HG03139 (cell line): Measurements from ENCODE around the gene RAB31.

Experiments
- ATAC-seq: cut with Tn5 transposase; IDR thresholded peaks from one replicate; pipeline ENCODE4 v1.9.1; 2021; ENCODE audit not compliant: unreplicated experiment

Gene RAB31

DNA sequence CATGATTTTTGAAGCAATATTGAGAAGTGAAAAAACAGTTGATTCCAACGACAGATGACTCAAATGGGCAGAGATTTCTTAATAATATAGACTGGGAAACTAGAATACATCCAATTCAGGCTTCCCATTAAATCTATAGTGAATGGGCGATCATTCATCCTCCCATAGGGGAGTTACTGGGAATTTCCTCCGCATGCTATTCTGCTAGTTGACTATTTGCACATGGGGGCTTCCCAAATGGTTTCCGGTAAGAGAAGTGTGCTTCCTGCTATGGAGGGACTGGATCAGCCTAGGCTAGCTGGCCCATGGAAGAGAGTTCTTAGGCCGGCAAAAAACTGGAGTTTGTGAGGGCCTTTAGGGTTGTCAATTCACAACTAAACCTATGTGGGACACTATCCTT is 203.1 kb downstream of the RAB31 start:
- ATAC-seq: no peak
